ENCODE measurements around the gene ALS2CL.

Gene ALS2CL

DNA sequence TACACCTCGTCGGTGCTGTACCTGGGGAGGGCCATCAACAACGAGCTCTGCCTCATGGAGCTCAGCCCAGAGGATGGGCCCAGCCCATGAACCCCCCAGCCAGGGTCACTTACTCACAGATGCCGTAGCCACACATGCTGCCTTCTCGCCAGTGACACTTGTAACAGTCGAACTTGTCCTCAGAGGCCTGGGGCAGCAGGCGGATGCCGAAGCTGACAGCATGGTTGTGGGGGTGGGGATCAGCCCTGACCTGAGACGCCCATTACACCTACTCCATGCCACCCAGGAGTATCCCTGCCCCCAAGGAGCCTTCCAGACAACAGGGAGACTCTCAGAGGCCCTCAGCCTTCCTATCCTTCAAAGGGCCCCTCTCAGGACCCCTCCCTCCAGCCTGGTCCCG lies 12.1 kb downstream of the ALS2CL start:
- Histone ChIP-seq H3K4me1 (ENCODE audit: control insufficient read depth in 1 of 2, insufficient read depth in 1 of 2, low read depth in 1 of 2, low read length in 1 of 2) (no peaks in the 10 kb centered on the region), H3K27me3 (no peaks in the 10 kb centered on the region), H3K4me3 (ENCODE audit: low read depth in 1 of 2, low read length in 1 of 2) (no peak overlapping the region), H3K9me3 (no peaks in the 10 kb centered on the region), H3K36me3 (no peaks in the 10 kb centered on the region), H3K27ac (no peak overlapping the region)
- TF ChIP-seq, protein P1, sequence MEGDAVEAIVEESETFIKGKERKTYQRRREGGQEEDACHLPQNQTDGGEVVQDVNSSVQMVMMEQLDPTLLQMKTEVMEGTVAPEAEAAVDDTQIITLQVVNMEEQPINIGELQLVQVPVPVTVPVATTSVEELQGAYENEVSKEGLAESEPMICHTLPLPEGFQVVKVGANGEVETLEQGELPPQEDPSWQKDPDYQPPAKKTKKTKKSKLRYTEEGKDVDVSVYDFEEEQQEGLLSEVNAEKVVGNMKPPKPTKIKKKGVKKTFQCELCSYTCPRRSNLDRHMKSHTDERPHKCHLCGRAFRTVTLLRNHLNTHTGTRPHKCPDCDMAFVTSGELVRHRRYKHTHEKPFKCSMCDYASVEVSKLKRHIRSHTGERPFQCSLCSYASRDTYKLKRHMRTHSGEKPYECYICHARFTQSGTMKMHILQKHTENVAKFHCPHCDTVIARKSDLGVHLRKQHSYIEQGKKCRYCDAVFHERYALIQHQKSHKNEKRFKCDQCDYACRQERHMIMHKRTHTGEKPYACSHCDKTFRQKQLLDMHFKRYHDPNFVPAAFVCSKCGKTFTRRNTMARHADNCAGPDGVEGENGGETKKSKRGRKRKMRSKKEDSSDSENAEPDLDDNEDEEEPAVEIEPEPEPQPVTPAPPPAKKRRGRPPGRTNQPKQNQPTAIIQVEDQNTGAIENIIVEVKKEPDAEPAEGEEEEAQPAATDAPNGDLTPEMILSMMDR (IDR thresholded peaks at IDR 0.05): no peak

DNA sequence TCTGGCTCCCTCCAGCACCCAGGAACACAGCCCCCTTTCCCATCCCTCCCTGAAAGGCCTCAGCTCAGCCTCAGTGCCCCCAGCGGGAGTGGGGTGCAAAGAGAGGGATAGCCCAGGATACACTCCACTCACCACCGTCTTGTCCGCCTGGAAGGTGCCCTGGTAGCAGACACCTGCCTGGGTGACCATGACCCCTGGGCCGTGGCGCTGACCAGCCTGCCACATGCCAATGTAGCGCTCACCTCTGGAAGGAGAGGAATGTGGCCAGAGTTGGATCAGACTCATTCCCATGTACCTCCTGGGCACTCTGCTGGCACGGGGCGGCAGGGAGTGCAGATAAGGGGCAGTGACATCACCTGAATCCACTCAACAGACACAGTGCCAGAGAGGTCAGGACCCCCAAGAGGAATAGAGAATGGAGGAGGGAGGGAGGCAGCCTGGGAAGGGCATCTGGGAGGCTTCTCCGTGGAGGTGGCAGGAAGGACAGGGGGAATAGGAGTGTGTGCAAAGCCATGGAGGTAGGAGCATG lies 13.1 kb downstream of the ALS2CL start:
- H3K27me3 ChIP-seq: no peaks in the 10 kb centered on the region
- H3K4me1 ChIP-seq (ENCODE audit: control insufficient read depth in 1 of 2, insufficient read depth in 1 of 2, low read depth in 1 of 2, low read length in 1 of 2): no peaks in the 10 kb centered on the region
- H3K36me3 ChIP-seq: no peaks in the 10 kb centered on the region
- TF ChIP-seq, protein P1 (IDR thresholded peaks at IDR 0.05): no peak
- H3K4me3 ChIP-seq (ENCODE audit: low read depth in 1 of 2, low read length in 1 of 2): no peak overlapping the region
- H3K27ac ChIP-seq: no peak overlapping the region
- H3K9me3 ChIP-seq: no peaks in the 10 kb centered on the region

DNA sequence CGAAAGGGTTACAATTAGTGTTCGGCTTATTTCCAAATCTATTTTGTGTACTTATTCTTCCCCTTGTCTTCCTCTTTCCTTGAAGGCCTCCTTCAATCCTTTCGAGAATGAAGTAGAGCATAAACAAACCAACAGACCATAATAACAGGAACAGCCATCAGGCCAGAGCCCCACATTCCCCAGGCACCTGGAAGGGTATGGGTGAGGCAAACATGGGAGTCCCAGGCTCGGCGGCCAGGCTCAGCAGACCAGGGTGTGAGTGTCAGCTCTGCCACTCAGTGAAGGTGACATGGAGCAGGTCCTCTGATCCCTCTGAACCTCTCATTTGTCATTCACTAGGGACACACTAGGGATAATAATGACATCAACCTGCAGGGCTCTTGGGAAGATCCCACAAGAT lies 13.8 kb downstream of the ALS2CL start:
- Histone ChIP-seq H3K27me3 (no peaks in the 10 kb centered on the region), H3K4me3 (ENCODE audit: low read depth in 1 of 2, low read length in 1 of 2) (no peak overlapping the region), H3K27ac (no peak overlapping the region), H3K36me3 (no peaks in the 10 kb centered on the region), H3K9me3 (no peaks in the 10 kb centered on the region), H3K4me1 (ENCODE audit: control insufficient read depth in 1 of 2, insufficient read depth in 1 of 2, low read depth in 1 of 2, low read length in 1 of 2) (no peaks in the 10 kb centered on the region)
- TF ChIP-seq, protein P1 (IDR thresholded peaks at IDR 0.05): no peak

DNA sequence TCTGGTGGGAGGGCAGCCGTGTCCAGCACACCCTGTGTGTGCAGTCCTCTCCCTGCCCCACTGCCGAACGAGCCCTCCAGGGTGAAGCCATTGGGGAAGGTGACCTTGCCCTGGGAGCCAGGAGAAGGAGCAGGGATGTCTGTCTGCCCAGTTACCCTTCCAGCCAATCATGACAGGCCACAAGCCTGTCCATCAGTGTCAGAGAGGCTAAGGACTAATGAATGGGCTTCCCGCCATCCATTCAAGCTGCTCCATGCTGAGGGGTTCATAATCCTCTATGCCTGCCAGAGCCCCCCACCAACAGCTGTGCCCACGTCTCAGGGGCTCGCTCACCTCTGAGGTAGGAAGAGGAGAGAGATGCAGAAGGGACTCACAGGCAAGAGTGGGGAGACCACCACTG lies 15.2 kb downstream of the ALS2CL start:
- TF ChIP-seq, protein P1 (IDR thresholded peaks at IDR 0.05): no peak
- Histone ChIP-seq H3K27me3 (no peaks in the 10 kb centered on the region), H3K4me3 (ENCODE audit: low read depth in 1 of 2, low read length in 1 of 2) (no peak overlapping the region), H3K27ac (no peak overlapping the region), H3K4me1 (ENCODE audit: control insufficient read depth in 1 of 2, insufficient read depth in 1 of 2, low read depth in 1 of 2, low read length in 1 of 2) (no peaks in the 10 kb centered on the region), H3K36me3 (no peaks in the 10 kb centered on the region), H3K9me3 (no peaks in the 10 kb centered on the region)

DNA sequence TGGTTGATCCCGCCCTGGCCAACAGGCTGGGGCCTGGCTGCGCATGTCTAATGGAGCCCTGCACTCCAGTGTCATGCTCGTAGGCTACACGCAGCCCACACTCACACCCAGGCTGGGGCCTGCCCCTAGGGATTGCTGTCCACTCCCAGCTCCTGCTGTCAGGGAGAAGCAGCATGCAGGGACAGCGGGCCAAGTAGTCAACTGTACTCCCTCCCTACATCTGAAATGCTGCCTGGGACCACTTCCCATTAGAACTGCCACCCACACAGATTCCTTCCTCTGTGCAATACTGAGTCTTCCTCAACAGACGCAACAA lies 16.1 kb downstream of the ALS2CL start:
- TF ChIP-seq, protein P1 (IDR thresholded peaks at IDR 0.05): no peak
- H3K9me3 ChIP-seq: no peaks in the 10 kb centered on the region
- H3K36me3 ChIP-seq: no peaks in the 10 kb centered on the region
- no peak overlapping the region for H3K4me3 ChIP-seq (ENCODE audit: low read depth in 1 of 2, low read length in 1 of 2)
- H3K27me3 ChIP-seq: no peaks in the 10 kb centered on the region
- no peaks in the 10 kb centered on the region for H3K4me1 ChIP-seq (ENCODE audit: control insufficient read depth in 1 of 2, insufficient read depth in 1 of 2, low read depth in 1 of 2, low read length in 1 of 2)
- no peak overlapping the region for H3K27ac ChIP-seq
